Cardiac muscle cell (in vitro differentiated cells and primary cell): Measurements from ENCODE around the gene BGN. TPM values are rescaled to one million over a fixed set of nuclear protein-coding genes. Genes with fewer than 3 reads are reported as not detected.
A peak's percentile ranks its signal among the peaks of the same experiment; 100 is the strongest.

ENCODE experiments used
- DNase-seq, 2 donors: peaks; one replicate each; pipeline versions ENCODE4 v3.0.0 to v3.0.0-alpha.2; 2010 to 2017; ENCODE audit warnings: low read depth in 1 of 2, low spot score in 1 of 2
- H3K27ac ChIP-seq: fragments of 200-600 bp; sonication (generic); 2 replicates; pipeline ENCODE4 v1.5.1; 2016
- H3K27me3 ChIP-seq: fragments of 200-600 bp; sonication (generic); 2 replicates; pipeline ENCODE4 v1.6.0; 2016; ENCODE audit warnings: control low read depth
- H3K36me3 ChIP-seq: fragments of 200-600 bp; sonication (generic); 2 replicates; pipeline ENCODE4 v1.5.1; 2016; ENCODE audit warnings: control low read depth
- H3K4me1 ChIP-seq: fragments of 200-600 bp; sonication (generic); 2 replicates; pipeline ENCODE4 v1.8.1; 2017; ENCODE audit warnings: low read depth, mild to moderate bottlenecking, mixed run types
- H3K4me3 ChIP-seq: fragments of 200-600 bp; sonication (generic); 2 replicates; pipeline ENCODE4 v1.5.1; 2016; ENCODE audit warnings: mild to moderate bottlenecking
- H3K9me3 ChIP-seq: fragments of 200-600 bp; sonication (generic); 2 replicates; pipeline ENCODE4 v1.5.1; 2017; ENCODE audit warnings: low read depth, mild to moderate bottlenecking, control low read depth
- polyA plus RNA-seq: library from polyadenylated mRNA; unstranded; fragments of >200 nt; fragmentation: Nextera tagmentation; extraction: Ambion mirVana; gene quantifications from 2 replicates; pipeline ENCODE4 v1.2.1, GENCODE V29; 2016
- total RNA-seq: library from RNA; depleted of rRNA; stranded (reverse); fragments of >200 nt; gene quantifications from 2 replicates; pipeline ENCODE4 v1.2.3, GENCODE V29; 2016
- TF ChIP-seq, protein P1 (sequence below): IDR thresholded peaks from 2 replicates; pipeline ENCODE4 v1.5.1; 2012; ENCODE audit warnings: low read depth, mild to moderate bottlenecking, low read length

The BGN gene
- total and polyA plus RNA-seq, 2 experiments from 2014 or later = 0.54 to 1.0 TPM

DNA sequence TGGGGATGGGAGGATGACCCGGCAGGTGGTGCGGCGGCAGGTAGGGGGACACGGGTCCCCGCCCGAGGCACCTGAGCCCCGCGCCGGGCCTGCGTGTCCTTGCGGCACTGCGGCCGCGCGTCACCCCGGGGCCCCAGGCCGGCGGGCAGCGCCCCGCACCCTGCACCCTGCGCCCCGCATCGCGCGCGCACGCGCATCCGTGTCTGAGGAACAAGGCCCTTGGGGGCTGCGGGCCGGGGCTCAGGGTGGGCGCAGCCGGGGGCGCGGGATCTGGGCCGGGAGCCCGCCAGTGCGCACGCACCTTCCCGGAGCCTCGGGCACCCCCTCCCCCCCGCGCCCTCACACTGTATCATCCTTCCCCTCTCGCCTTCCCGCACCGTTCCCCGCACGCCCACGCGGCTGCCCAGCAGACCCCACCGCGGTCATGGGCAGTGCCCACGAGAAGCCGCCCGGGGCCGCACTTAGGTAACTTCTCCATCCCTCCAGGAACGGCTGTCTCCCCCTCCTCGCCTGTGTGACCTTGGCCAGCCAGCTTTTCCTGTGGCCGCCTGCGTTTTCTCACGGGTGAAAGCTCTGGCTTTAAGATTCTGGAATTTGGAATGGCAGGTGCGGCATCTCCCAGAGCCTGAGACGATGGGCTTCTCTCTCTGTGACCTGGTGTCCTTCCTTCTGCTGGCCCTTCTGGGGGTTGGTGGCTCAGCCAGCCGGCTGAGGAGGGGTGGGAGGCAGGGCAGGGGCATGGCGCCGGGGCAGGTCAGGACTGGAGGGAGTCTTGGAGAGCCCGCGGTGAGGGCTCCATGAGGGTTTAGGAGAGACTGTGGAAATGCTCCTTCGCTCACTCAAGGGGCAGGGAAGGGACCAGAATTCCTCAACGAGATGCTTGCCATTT is 23.4 kb downstream of the BGN start:
- H3K4me1 ChIP-seq = no peaks in the 10 kb centered on the region
- no peak overlapping the region for H3K27ac ChIP-seq
- no peaks in the 10 kb centered on the region for H3K9me3 ChIP-seq
- no peaks in the 10 kb centered on the region for H3K36me3 ChIP-seq
- TF ChIP-seq, protein P1, sequence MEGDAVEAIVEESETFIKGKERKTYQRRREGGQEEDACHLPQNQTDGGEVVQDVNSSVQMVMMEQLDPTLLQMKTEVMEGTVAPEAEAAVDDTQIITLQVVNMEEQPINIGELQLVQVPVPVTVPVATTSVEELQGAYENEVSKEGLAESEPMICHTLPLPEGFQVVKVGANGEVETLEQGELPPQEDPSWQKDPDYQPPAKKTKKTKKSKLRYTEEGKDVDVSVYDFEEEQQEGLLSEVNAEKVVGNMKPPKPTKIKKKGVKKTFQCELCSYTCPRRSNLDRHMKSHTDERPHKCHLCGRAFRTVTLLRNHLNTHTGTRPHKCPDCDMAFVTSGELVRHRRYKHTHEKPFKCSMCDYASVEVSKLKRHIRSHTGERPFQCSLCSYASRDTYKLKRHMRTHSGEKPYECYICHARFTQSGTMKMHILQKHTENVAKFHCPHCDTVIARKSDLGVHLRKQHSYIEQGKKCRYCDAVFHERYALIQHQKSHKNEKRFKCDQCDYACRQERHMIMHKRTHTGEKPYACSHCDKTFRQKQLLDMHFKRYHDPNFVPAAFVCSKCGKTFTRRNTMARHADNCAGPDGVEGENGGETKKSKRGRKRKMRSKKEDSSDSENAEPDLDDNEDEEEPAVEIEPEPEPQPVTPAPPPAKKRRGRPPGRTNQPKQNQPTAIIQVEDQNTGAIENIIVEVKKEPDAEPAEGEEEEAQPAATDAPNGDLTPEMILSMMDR = no peak
- H3K4me3 ChIP-seq = peak overlapping the region; percentile 8
- H3K27me3 ChIP-seq = peaks cover 57% of the 10 kb centered on the region
- DNase-seq = no peak

DNA sequence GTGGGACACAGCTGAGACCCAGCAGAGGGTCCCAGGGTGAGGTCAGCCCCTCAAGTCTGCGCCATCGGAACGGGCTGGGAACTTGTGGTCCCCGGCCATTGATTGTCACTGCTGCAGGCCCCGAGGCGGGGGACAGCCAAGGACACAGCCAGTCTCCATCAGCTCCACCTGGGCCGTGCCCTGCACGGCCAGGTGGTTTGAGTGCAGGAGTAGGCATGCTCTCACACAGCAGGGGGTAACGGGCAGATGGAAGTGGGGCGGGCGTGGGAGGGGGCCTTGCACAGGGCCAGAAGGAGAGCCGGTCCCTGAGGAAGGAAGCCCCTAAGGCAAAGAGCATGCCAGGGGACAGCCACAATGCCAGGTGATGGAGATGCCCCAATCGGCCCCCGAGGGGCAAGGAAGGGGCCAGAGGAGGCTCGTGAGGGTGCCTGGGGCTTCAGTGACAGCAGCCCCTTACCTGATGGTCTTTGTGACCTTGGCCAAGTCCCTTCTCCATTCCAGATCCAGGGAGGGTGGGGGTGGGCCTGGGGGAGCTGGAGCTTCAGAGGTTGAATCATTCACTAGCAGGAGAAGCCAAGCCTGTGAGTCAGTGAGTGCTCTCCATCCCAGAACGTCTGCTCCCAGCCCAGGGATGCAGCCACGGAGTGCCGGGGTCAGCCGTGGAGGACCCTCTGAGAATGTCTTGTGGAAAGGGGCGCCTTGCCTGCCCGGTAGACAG is 24.9 kb downstream of the BGN start:
- no peak overlapping the region for H3K27ac ChIP-seq
- DNase-seq = no peak
- H3K9me3 ChIP-seq = no peaks in the 10 kb centered on the region
- no peaks in the 10 kb centered on the region for H3K36me3 ChIP-seq
- TF ChIP-seq, protein P1 = no peak
- peaks cover 57% of the 10 kb centered on the region for H3K27me3 ChIP-seq
- H3K4me3 ChIP-seq = no peak overlapping the region
- no peaks in the 10 kb centered on the region for H3K4me1 ChIP-seq

- Histone ChIP-seq H3K27ac (no peak overlapping the region), H3K36me3 (no peaks in the 10 kb centered on the region), H3K27me3 (peaks cover 55% of the 10 kb centered on the region), H3K9me3 (no peaks in the 10 kb centered on the region), H3K4me1 (no peaks in the 10 kb centered on the region), H3K4me3 (no peak overlapping the region)
- no peak for DNase-seq
- TF ChIP-seq, protein P1 = no peak
These were observed 25.6 kb downstream of the BGN start for GRCh38 chrX:153520287-153520917.

DNA sequence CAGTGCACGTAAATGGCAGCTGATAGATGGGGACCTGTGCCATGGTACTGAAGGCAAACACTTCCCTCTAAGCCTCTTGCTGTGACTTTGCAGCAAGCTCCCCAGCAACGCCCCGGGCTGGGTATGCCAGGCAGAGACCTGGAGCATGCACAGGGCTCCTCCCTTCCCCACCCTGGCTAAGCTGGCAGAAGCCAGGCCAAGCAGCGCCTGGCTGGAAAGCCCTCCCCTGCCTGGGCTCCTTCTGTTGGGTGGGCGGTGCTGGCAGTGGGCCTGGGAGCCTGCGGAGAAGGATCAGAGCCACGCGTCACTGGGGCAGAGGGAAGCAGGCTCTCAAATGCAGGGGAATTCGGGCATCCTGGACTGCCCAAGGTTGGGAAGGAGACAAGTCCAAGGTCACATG is 26.3 kb downstream of the BGN start:
- Histone ChIP-seq H3K9me3 (no peaks in the 10 kb centered on the region), H3K36me3 (no peaks in the 10 kb centered on the region), H3K4me1 (no peaks in the 10 kb centered on the region), H3K4me3 (no peak overlapping the region), H3K27ac (no peak overlapping the region), H3K27me3 (peaks cover 48% of the 10 kb centered on the region)
- DNase-seq = no peak
- TF ChIP-seq, protein P1 = no peak

DNA sequence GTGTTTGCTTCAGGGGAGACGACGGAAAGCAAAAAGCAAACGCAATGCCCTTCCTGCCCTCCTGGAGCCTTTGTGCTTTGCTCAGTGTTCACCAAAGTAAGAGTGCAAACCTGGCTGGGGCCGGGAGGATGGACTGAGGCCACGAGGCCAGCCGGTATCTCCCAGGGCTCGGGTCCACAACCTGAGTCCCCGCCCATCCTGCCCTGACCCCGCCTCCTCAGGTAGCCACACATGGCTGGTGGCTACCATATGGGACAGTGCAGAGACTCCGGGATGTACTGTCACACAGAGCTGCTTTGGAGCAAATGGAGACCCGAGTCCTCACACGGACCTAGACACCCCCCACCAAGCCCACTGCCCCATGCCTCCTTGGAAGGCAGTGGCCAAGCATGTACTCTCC is 27.5 kb downstream of the BGN start:
- Histone ChIP-seq H3K27me3 (peaks cover 36% of the 10 kb centered on the region), H3K9me3 (no peaks in the 10 kb centered on the region)

More for the DNA sequence above, 27.5 kb downstream of the BGN start:
- Histone ChIP-seq H3K4me3 (no peak overlapping the region), H3K4me1 (no peaks in the 10 kb centered on the region), H3K36me3 (no peaks in the 10 kb centered on the region), H3K27ac (no peak overlapping the region)
- no peak for DNase-seq
- TF ChIP-seq, protein P1 = no peak
